ENCODE measurements around the gene SPSB1.

The SPSB1 gene

DNA sequence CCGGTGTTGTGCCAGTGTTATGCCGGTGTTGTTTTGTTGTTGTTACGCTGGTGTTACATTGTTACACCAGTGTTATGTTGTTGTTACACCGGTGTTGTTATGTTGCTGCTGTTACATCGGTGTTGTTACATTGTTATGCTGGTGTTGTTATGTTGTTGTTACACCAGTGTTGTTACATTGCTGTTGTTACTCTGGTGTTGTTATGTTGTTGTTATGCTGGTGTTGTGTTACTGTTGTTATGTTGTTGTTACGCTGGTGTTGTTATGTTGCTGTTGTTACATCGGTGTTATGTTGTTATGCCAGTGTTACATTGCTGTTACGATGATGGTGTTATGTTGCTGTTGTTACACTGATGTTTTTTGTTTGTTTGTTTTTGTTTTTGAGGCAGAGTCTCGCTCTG is 34.1 kb upstream of the SPSB1 start:
- no peak for DNase-seq (ENCODE audit: low read depth in 1 of 2, low spot score in 1 of 2)

DNA sequence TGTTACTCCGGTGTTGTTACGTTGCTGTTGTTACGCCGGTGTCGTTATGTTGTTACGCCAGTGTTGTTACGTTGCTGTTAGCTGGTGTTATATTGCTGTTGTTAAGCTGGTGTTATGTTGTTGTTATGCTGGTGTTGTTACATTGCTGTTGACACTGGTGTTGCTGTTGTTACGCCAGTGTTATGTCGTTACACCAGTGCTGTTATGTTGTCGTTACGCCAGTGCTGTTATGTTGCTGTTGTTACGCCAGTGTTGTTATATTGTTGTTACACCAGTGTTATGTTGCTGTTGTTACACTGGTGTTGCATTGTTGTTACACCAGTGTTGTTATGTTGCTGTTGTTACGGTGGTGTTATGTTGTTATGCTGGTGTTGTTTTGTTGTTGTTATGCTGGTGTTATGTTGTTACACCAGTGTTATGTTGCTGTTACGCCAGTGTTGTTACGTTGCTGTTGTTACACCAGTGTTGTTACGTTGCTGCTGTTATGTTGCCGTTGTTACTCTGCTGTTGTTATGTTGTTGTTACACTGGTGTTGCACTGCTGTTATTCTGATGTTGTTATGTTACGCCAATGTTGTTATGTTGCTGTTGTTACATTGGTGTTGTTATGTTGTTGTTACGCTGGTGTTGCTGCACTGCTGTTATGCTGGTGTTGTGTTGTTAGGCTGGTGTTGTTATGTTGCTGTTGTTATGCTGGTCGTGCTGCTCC is 32.5 kb upstream of the SPSB1 start:
- no peak for DNase-seq (ENCODE audit: low read depth in 1 of 2, low spot score in 1 of 2)

DNA sequence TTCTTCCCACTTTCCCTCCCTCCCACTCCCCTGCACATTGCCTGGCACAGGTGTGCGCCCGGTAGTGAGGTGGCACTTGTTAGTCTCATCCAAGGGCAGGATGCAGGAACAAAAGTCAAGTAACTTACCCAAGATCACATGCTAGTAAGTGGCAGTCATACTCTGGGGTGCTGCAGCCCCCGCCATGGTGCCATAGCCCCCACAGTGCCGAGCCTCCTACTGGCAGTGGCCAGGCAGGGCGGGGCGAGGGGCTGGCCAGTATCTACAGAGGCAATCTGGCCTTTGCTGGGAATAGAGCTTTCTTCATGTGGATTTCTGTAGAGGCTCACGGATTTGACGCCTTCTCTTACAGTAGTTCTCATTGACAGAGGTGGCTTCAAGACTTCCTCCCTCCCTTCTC is 31.2 kb upstream of the SPSB1 start:
- no peak for DNase-seq (ENCODE audit: low read depth in 1 of 2, low spot score in 1 of 2)

GRCh38 chr1:9262096-9262986 is 30.4 kb upstream of the SPSB1 start:
- no peak for DNase-seq (ENCODE audit: low read depth in 1 of 2, low spot score in 1 of 2)

DNA sequence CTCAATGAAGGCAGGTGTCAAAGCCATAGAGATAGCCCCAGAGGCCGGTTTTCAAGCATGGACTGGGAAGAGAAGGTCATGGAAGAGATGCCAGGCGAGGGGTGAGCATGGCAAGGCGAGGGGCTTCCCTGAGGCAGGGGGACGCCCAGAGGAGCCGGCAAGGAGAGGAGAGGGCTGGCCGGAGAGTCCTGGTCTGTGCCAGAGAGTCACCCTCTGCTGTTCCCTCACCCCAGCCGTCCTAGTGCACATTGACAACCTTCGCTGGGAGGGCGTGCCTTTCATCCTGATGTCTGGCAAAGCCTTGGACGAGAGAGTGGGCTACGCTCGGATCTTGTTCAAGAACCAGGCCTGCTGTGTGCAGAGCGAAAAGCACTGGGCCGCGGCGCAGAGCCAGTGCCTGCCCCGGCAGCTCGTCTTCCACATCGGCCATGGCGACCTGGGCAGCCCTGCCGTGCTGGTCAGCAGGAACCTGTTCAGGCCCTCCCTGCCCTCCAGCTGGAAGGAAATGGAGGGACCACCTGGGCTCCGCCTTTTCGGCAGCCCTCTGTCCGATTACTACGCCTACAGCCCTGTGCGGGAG is 29.3 kb upstream of the SPSB1 start:
- no peak for DNase-seq (ENCODE audit: low read depth in 1 of 2, low spot score in 1 of 2)

DNA sequence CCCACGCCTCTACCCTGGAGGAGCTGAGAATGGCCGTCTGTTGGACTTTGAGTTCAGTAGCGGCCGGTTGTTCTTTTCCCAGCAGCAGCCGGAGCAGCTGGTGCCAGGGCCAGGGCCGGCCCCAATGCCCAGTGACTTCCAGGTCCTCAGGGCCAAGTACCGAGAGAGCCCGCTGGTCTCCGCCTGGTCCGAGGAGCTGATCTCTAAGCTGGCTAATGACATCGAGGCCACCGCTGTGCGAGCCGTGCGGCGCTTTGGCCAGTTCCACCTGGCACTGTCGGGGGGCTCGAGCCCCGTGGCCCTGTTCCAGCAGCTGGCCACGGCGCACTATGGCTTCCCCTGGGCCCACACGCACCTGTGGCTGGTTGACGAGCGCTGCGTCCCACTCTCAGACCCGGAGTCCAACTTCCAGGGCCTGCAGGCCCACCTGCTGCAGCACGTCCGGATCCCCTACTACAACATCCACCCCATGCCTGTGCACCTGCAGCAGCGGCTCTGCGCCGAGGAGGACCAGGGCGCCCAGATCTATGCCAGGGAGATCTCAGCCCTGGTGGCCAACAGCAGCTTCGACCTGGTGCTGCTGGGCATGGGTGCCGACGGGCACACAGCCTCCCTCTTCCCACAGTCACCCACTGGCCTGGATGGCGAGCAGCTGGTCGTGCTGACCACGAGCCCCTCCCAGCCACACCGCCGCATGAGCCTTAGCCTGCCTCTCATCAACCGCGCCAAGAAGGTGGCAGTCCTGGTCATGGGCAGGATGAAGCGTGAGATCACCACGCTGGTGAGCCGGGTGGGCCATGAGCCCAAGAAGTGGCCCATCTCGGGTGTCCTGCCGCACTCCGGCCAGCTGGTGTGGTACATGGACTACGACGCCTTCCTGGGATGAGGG is 28.5 kb upstream of the SPSB1 start:
- DNase-seq (ENCODE audit: low read depth in 1 of 2, low spot score in 1 of 2) = no peak

GRCh38 chr1:9265037-9265436 is 27.7 kb upstream of the SPSB1 start:
- no peak for DNase-seq (ENCODE audit: low read depth in 1 of 2, low spot score in 1 of 2)

- no peak for DNase-seq (ENCODE audit: low read depth in 1 of 2, low spot score in 1 of 2)
These were observed 26.7 kb upstream of the SPSB1 start for GRCh38 chr1:9265968-9266367.

GRCh38 chr1:9267352-9267686 is 25.4 kb upstream of the SPSB1 start:
- no peak for DNase-seq (ENCODE audit: low read depth in 1 of 2, low spot score in 1 of 2)

DNA sequence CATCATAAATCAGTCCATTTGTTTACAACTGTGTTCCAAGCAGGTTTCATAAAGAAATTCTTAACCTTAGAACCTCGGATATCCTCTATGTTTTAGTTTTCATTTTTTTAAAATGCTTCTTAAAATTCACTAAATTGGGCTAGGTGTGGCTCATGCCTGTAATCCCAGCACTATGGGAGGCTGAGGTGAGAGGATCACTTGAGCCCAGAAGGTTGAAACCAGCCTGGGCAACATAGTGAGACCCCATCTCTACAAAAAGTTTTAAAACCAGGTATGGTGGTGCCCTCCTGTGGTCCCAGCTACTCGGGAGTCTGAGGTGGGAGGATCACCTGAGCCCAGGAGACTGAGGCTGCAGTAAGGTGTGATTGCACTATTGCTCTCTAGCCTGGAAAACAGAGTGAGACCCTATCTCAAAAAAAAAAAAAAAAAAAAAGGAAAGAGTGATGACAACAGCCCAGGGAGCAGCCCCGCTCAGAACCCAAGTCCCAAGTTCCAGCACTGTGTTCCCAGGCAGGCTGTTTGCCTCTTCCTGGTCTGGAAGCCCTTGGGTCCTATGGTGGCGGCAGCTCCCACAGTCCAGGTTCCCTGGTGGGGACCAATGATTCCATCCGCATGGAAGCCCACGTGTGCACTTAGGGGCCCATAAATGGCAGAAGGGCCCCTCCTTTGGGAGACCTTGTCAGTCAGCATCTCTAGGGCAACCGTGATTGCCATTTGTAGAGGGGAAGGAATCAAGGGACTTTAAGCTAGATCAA is 24.7 kb upstream of the SPSB1 start:
- DNase-seq (ENCODE audit: low read depth in 1 of 2, low spot score in 1 of 2) = no peak

GRCh38 chr1:9269078-9269501 is 23.6 kb upstream of the SPSB1 start:
- DNase-seq (ENCODE audit: low read depth in 1 of 2, low spot score in 1 of 2) = no peak

DNA sequence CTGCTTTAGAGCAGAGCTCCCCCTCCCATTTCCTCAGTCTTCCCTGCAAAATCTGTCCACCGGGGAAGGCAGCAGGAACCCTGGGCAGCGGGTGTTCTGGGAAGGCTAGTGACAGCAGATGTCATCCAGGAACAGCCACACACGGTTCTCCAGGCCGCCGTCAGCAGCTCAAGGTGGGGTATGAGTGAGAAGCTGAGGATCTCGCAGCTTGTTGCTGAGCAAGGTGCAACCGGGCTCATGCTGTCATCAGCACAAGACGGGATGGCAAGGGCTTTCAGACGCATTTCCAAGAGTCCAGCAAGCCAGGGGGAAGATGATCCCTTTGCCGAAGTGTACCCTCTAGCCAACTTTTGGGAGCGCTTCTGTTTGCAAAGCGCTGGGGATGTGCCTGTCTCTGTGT is 23.0 kb upstream of the SPSB1 start:
- no peak for DNase-seq (ENCODE audit: low read depth in 1 of 2, low spot score in 1 of 2)

- no peak for DNase-seq (ENCODE audit: low read depth in 1 of 2, low spot score in 1 of 2)
These were observed 22.3 kb upstream of the SPSB1 start for GRCh38 chr1:9270290-9270883.

DNA sequence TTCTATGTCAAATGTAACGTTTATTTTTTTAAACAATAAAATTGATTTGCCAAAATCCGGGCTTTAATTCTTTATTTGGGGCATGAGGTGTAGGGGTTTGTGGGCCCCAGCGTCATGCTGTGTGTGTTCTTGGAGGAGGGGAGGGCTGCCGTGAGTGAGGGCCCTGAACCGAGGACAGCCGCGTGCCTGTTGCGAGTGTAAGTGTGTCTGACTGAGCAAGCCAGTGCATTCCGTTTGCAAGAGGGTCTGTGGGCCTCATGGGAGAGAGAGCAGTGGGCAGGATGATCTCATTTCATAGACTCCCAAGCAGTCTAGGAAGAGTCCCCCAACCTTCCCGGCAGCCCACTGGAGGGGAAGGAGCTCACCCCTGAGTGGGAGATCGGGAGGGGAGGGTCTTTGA is 21.4 kb upstream of the SPSB1 start:
- no peak for DNase-seq (ENCODE audit: low read depth in 1 of 2, low spot score in 1 of 2)

GRCh38 chr1:9271861-9272595 is 20.7 kb upstream of the SPSB1 start:
- DNase-seq (ENCODE audit: low read depth in 1 of 2, low spot score in 1 of 2) = no peak

DNA sequence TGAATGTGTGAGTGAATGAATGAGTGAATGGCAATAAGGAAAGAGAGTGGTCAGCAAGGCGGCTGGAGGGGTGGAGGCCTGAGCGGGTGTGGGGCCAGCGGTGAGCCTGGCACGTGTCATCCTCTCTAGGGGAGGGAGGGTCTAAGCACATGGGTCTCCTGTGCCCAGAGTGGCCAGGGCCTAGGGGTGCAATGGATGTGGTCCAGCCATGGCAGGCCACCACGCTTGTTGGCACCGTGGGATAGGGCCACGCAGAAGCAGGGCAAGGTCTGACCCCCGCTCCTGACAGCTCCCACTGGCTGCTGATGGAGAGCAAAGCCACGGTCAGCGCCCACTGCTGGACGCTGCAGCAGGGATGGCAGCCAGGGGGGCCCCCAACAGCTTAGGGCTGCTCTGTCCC is 19.5 kb upstream of the SPSB1 start:
- DNase-seq (ENCODE audit: low read depth in 1 of 2, low spot score in 1 of 2) = no peak

DNA sequence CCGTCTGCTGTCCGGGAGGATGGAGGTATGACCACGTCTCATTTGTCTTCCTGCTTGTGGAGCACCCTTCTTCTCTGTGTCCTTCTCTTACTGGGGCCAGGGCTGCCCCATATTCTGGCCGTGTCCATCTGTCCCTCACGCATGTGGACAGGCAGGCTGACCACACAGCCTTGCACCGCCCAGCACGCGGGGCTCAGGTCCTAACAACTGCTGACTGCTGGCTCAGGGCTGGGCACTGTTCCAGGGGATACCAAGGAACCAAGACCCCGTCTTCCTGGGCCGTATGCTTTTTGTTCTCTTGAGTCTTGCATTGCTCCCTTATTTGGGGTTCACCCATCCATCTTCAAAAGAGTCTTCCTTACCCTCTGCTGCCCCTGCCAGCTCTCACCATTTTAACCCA is 17.5 kb upstream of the SPSB1 start:
- DNase-seq (ENCODE audit: low read depth in 1 of 2, low spot score in 1 of 2) = no peak

DNA sequence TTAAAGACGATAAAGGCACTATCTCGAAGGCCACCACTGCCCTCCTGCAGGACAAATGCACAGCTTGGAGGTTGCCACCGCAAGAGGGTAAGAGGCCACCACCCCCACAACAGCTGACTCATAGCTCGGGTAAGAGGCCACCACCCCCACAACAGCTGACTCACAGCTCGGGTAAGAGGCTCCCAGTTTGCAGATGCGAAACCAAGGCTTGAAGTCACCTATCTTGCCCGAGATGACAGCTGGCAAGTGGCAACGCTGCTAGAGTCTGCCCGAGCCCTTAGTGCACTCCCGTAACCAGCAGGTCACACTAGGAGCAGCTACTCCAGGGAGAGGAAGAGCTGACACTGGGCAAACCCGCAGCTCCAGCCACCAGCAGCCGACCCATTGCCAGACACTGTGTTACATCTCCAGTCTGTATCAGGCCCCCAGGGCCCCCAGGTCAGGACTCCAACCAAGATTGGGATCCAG is 17.1 kb upstream of the SPSB1 start:
- peak in 1 of 2 donors; percentile 54 for DNase-seq (ENCODE audit: low read depth in 1 of 2, low spot score in 1 of 2)

GRCh38 chr1:9278116-9278515 is 14.6 kb upstream of the SPSB1 start:
- no peak for DNase-seq (ENCODE audit: low read depth in 1 of 2, low spot score in 1 of 2)

Data from stimulated activated CD4-positive, alpha-beta T cell treated with anti-CD3 and anti-CD28 coated beads, Interleukin-15, amount 100 ng/mL, for 1 hour (primary cell).